Esophagus squamous epithelium (tissue), 5 donors: ENCODE data around the gene ABCC9. TPM values are rescaled to one million over a fixed set of nuclear protein-coding genes. Genes with fewer than 3 reads are reported as not detected.

Experiments used
- DNase-seq: peaks from one replicate; lab custom pipeline; 2025; lab: John Stamatoyannopoulos, UW
- H3K27ac ChIP-seq, 4 donors: fragments of 200-600 bp; sonication (generic); one replicate each; pipeline ENCODE4 v1.5.1; 2016 to 2019; ENCODE audit warnings: mild to moderate bottlenecking in 1 of 4
- H3K27me3 ChIP-seq, 4 donors: fragments of 200-600 bp; sonication (generic); 1 replicate in 3 of 4; 2 replicates in 1 of 4; pipeline versions ENCODE4 v1.5.1 to v1.6.0; 2017 to 2021; ENCODE audit warnings: antibody characterized with exemption in 1 of 4
- H3K36me3 ChIP-seq, 3 donors: fragments of 200-600 bp; sonication (generic); one replicate each; pipeline ENCODE4 v1.5.1; 2016 to 2019
- H3K4me1 ChIP-seq, 3 donors: fragments of 200-600 bp; sonication (generic); one replicate each; pipeline ENCODE4 v1.5.1; 2017 to 2019
- H3K4me3 ChIP-seq, 4 donors: fragments of 200-600 bp; sonication (generic); 1 replicate in 3 of 4; 2 replicates in 1 of 4; pipeline ENCODE4 v1.5.1; 2016 to 2019; ENCODE audit warnings: mild to moderate bottlenecking in 2 of 4, moderate library complexity in 1 of 4
- H3K9me3 ChIP-seq, 3 donors: fragments of 200-600 bp; sonication (generic); one replicate each; pipeline ENCODE4 v1.5.1; 2016 to 2019
- CTCF ChIP-seq, 6 experiments: fragments of 450-650 bp in 4 of 6; fragments of 200-600 bp in 2 of 6; sonication (generic) in 2 of 6; IDR thresholded peaks; one replicate each; pipeline ENCODE4 v1.5.1; 2016 to 2019; ENCODE audit warnings: antibody characterized with exemption in 6 of 6, mild to moderate bottlenecking in 4 of 6, moderate library complexity in 4 of 6
- POLR2A ChIP-seq, 4 donors: fragments of 450-650 bp; IDR thresholded peaks; one replicate each; pipeline ENCODE4 v1.6.1; 2017; ENCODE audit warnings: antibody characterized with exemption in 4 of 4, mild to moderate bottlenecking in 4 of 4, moderate library complexity in 3 of 4
- WGBS, 2 donors: methylation state at CpG; one replicate each; pipeline ENCODE4 v1.1.5; 2018; 5-methylcytosine and 5-hydroxymethylcytosine counted together
- intact Hi-C: fragments of 100-400 bp; cut with DNase I; formaldehyde crosslinking; loops from one replicate; pipeline ENCODE4 v1.15.0; 2022
- total RNA-seq, 4 donors: library from RNA; depleted of rRNA; stranded (reverse); fragments of >200 nt; gene quantifications; one replicate each; pipeline ENCODE4 v1.1.0, GENCODE V29; 2016
- donor health status: DM: yes; HTN: yes; CAD: no.

Gene ABCC9
- total RNA-seq, 4 donors from 2014 or later: 0.68 to 11.6 (median 6.0) TPM

GRCh38 chr12:21771311-21771710 is 169.9 kb downstream of the ABCC9 start:
- Histone ChIP-seq H3K4me3 (no peak overlapping the region), H3K4me1 (peaks cover 0 to 17% (median 7%) of the 10 kb centered on the region in 3 donors), H3K27me3 (peaks cover 0 to 31% (median 0%) of the 10 kb centered on the region in 4 donors), H3K27ac (no peak overlapping the region), H3K9me3 (no peaks in the 10 kb centered on the region), H3K36me3 (no peaks in the 10 kb centered on the region)
- no peak for DNase-seq
- TF ChIP-seq POLR2A (IDR thresholded peaks at IDR 0.05) (no peak), CTCF (IDR thresholded peaks at IDR 0.05) (no peak)
- intact Hi-C loops: no loop called here
- whole genome bisulfite sequencing, 2 donors: 41 to 53% methylated on average over 1 of the region's 1 CpG

- H3K27ac ChIP-seq: no peak overlapping the region
- intact Hi-C loops: no loop called here
- TF ChIP-seq POLR2A (IDR thresholded peaks at IDR 0.05) (no peak), CTCF (IDR thresholded peaks at IDR 0.05) (no peak)
- H3K9me3 ChIP-seq: no peaks in the 10 kb centered on the region
- H3K36me3 ChIP-seq: no peaks in the 10 kb centered on the region
- peaks cover 0 to 11% (median under 1%) of the 10 kb centered on the region in 3 donors for H3K4me1 ChIP-seq
- WGBS, 2 donors: 47 to 55% methylated on average over 2 of the region's 2 CpGs
- H3K27me3 ChIP-seq: peaks cover 0 to 14% (median 0%) of the 10 kb centered on the region in 4 donors
- no peak overlapping the region for H3K4me3 ChIP-seq
- no peak for DNase-seq
These were observed 171.9 kb downstream of the ABCC9 start for GRCh38 chr12:21769307-21769706.

- H3K4me3 ChIP-seq: no peak overlapping the region
- DNase-seq: no peak
- TF ChIP-seq CTCF (IDR thresholded peaks at IDR 0.05): no peak
- no peak for TF ChIP-seq POLR2A (IDR thresholded peaks at IDR 0.05)
- H3K27ac ChIP-seq: no peak overlapping the region
- H3K27me3 ChIP-seq: no peaks in the 10 kb centered on the region
- WGBS, 2 donors: 67 to 74% methylated on average over 1 to 2 of the region's 2 CpGs
- H3K4me1 ChIP-seq: no peaks in the 10 kb centered on the region
- H3K36me3 ChIP-seq: no peaks in the 10 kb centered on the region
- intact Hi-C loops: no loop called here
- no peaks in the 10 kb centered on the region for H3K9me3 ChIP-seq
These were observed 174.8 kb downstream of the ABCC9 start for GRCh38 chr12:21766403-21766802.

GRCh38 chr12:21764950-21765349 is 176.3 kb downstream of the ABCC9 start:
- intact Hi-C loops: no loop called here
- Histone ChIP-seq H3K4me3 (no peak overlapping the region), H3K4me1 (no peaks in the 10 kb centered on the region), H3K27ac (no peak overlapping the region), H3K27me3 (no peaks in the 10 kb centered on the region), H3K9me3 (no peaks in the 10 kb centered on the region), H3K36me3 (no peaks in the 10 kb centered on the region)
- 73 to 96% methylated on average over 4 of the region's 4 CpGs for WGBS, 2 donors
- no peak for DNase-seq
- TF ChIP-seq CTCF (IDR thresholded peaks at IDR 0.05) (no peak), POLR2A (IDR thresholded peaks at IDR 0.05) (no peak)

DNA sequence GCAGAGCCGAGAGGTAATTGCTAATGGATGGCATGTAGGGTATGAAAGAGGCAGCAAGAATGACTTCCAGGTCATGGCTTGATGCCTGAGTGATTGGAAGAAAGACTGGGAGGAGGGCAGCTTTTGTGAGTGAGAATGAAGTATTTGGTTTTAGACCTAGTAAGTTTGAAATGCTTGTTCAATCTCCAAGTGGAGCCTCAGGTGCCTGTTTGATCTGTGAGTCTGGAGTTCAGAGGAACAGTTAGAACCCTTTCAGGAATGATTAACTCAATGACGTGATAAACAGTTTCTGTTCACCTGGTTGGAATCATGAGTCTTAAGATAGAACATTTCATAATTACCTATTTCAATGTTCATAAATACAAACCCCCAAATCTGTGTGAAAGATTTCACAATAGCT is 177.2 kb downstream of the ABCC9 start:
- WGBS, 2 donors: 50 to 85% methylated on average over 2 of the region's 2 CpGs
- Histone ChIP-seq H3K4me1 (no peaks in the 10 kb centered on the region), H3K27ac (no peak overlapping the region), H3K27me3 (no peaks in the 10 kb centered on the region), H3K36me3 (no peaks in the 10 kb centered on the region), H3K4me3 (no peak overlapping the region), H3K9me3 (no peaks in the 10 kb centered on the region)
- TF ChIP-seq CTCF (IDR thresholded peaks at IDR 0.05) (no peak), POLR2A (IDR thresholded peaks at IDR 0.05) (no peak)
- DNase-seq: no peak
- intact Hi-C loops: no loop called here
